ENCODE data around the gene ZNF324B.
"Not testable (repeated sequence)": the region's sequence is repeated elsewhere in the genome, so short reads cannot be mapped to it uniquely, and the experiment has no call there.

ZNF324B gene

DNA sequence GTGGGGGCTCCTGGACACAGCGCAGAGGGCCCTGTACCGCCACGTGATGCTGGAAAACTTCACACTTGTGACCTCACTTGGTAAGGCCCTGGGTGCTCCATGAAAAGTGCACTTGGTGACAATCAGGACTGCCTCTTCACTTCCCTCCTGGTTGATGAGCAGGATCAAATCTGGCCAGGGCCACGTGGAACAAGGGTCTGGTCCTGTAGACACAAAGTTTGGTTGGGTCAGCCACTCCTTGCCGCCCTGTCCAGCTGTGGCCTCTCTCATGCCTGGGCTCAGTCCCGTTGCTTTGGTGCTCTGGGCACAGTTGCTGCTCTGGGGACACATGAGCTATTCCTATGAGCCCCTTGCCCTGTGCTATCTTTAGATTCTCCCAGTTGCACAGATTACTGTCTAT, 2.3 kb downstream of the ZNF324B start:
- in situ Hi-C loops (cut with HindIII; ENCODE audit: low sequenced_read_pairs) = no loop called here

DNA sequence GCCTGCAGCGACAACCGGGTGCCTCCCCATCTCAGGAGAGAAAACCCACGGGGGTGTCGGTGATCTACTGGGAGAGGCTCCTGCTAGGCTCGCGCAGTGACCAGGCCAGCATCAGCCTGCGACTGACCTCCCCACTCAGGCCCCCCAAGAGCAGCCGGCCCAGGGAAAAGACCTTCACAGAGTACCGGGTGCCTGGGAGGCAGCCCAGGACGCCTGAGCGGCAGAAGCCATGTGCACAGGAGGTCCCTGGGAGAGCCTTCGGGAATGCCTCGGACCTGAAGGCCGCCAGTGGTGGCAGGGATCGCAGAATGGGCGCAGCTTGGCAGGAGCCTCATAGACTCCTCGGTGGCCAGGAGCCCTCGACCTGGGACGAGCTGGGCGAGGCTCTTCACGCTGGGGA, 3.9 kb downstream of the ZNF324B start:
- in situ Hi-C loops (cut with HindIII; ENCODE audit: low sequenced_read_pairs) = no loop called here

DNA sequence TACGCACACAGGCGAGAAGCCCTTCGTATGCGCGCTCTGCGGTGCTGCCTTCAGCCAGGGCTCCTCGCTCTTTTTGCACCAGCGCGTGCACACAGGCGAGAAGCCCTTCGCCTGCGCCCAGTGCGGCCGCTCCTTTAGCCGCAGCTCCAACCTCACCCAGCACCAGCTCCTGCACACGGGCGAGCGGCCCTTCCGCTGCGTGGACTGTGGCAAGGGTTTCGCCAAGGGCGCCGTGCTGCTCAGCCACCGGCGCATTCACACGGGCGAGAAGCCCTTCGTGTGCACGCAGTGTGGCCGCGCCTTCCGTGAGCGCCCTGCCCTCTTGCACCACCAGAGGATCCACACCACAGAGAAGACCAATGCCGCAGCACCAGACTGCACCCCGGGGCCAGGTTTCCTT, 4.7 kb downstream of the ZNF324B start:
- in situ Hi-C loops (cut with HindIII; ENCODE audit: low sequenced_read_pairs) = no loop called here

DNA sequence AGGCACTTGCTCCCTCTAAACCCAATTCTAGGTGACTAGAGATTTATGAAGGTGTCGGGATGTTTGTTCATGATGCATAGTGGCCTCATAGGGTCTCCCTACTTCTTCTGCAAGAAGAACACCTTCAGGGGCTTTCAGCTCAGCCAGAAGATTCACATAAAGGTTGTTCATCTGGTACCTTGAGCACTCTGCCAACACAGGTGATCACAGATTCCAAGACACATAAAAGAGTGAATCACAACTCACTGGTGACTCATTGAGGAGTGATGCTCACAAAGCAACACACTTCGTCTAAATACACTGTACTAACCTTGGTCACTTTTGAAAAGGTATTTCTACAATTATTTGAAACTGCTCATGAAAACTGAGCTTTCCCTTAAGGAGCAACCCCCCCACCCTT, 8.6 kb downstream of the ZNF324B start:
- in situ Hi-C loops (cut with HindIII; ENCODE audit: low sequenced_read_pairs) = no loop called here

GRCh38 chr19:58466089-58466759, 14.8 kb downstream of the ZNF324B start:
- in situ Hi-C loops (cut with HindIII; ENCODE audit: low sequenced_read_pairs) = no loop called here

GRCh38 chr19:58466760-58467589, 15.6 kb downstream of the ZNF324B start, which contains the start of gene ZNF324:
ZNF324 (plus strand) TSS chr19:58467080; CDS start chr19:58469186, 2,106 bp downstream.
- in situ Hi-C loops (cut with HindIII; ENCODE audit: low sequenced_read_pairs) = no loop called here

DNA sequence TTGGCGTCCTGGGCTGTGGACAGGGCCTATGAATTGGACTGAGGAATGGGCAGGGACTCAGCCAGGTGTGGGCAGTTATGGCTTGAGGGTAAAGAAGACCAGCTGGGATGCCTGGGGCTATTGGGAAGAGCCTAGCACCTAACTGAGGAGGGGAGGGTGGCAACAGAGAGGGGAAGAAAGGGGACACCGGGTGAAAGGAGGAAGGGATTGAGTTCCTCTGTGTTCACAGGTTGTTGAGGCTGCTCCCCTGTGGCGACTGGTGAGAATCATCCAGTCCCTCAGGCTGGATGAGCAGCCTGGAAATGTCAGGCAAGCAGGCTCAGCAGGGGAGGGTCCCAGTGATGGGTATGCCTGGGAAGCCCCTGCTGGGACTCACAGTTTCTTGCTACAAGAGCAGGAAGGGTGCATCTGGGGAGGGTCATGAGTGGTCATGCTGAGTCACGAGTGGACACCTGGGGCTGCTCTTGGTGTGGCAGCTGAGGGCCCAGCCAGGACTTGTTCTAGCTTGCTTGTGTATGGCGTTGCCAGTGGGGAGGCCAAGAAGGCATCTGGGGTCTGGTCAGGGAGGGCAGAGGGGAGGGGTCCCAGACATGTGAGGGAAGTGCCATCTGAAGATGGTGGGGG, 16.9 kb downstream of the ZNF324B start:
- in situ Hi-C loops (cut with HindIII; ENCODE audit: low sequenced_read_pairs) = no loop called here

- in situ Hi-C loops (cut with HindIII; ENCODE audit: low sequenced_read_pairs) = no loop called here
Measured at GRCh38 chr19:58469241-58470013, 18.0 kb downstream of the ZNF324B start.

- in situ Hi-C loops (cut with HindIII; ENCODE audit: low sequenced_read_pairs) = not testable (repeated sequence)
Measured at GRCh38 chr19:58470837-58471543, 19.6 kb downstream of the ZNF324B start.

GRCh38 chr19:58471736-58472135, 20.3 kb downstream of the ZNF324B start:
- in situ Hi-C loops (cut with HindIII; ENCODE audit: low sequenced_read_pairs) = no loop called here

GRCh38 chr19:58473775-58474174, 22.4 kb downstream of the ZNF324B start:
- in situ Hi-C loops (cut with HindIII; ENCODE audit: low sequenced_read_pairs) = no loop called here

GRCh38 chr19:58474291-58474996, 23.0 kb downstream of the ZNF324B start:
- in situ Hi-C loops (cut with HindIII; ENCODE audit: low sequenced_read_pairs) = no loop called here

DNA sequence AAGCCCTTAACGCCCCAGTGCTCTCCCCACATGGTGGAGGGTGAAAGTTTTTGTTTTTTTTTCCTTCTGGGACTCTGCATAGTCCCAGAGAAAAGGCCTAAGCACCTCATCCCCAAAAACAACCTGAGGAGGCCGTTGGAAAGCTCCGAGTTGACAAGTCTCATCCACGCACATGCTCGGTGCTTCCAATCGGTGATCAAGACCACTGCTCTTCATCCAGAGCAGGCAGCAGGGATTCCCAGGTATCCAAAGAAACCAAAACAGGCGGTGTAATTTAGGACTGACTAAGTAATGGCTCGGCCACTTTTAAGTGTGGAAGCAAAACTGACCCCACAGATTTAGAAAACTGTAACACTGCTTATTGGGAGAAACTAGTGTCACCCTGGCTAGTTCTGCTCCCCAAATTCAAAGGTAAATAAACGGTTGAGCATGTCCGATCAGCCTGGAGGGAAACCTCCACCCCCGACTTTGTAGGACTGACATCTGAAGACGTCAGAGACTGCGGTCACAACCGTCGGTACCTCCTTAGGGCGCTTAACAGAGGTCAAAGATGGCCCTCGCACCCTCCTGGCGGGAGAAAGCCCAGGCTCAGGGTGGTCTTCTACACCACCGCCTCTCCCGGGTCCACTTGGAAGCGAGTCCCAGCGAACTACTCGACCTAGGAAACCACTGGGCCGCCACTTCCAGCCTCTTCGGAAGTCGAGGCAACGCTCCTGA, 23.7 kb downstream of the ZNF324B start:
- in situ Hi-C loops (cut with HindIII; ENCODE audit: low sequenced_read_pairs) = no loop called here

DNA sequence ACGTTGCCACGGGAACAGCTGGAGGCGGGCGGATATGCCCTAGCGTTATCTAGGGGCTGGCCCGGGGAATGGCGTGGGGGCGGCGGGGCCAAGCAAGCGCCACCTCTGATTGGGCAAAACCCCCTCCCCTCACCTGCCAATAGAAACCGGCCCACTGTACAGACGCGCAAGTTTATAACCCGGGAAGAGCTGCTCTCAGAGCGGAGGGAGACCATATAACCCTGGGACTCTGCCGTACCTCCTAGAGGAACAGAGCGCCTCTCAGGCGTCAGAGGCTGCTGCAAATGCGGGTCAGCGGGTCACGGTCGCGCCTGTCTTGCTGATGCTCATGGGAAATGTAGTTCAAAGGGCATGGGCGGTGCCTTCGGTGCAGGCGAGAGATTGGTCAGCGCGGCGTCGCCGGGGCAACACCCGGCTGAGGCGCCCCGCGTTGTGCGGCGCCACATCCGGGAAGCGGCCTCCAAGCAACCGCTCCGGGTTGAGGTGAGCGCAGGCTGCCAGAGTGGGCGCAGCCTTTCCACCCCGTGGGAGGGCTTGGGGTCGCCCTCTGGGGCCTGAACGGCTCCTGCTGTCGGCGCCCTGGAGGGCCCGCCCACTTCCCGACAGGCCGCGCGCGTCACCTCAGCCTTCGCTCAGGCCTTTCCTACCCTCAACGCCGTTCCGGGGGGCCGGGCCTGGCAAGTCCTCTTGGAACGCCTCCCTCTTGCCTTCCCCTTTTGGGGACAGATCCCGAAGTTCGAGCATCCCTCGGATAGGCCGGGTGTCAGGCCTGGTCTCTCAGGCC, 24.5 kb downstream of the ZNF324B start, which contains the start of gene ZNF446:
Gene ZNF446 (plus strand): TSS at position 639 of the 784 bp plus-strand sequence. CDS start 867 bp downstream, outside the sequence.
- in situ Hi-C loops (cut with HindIII; ENCODE audit: low sequenced_read_pairs) = no loop called here

DNA sequence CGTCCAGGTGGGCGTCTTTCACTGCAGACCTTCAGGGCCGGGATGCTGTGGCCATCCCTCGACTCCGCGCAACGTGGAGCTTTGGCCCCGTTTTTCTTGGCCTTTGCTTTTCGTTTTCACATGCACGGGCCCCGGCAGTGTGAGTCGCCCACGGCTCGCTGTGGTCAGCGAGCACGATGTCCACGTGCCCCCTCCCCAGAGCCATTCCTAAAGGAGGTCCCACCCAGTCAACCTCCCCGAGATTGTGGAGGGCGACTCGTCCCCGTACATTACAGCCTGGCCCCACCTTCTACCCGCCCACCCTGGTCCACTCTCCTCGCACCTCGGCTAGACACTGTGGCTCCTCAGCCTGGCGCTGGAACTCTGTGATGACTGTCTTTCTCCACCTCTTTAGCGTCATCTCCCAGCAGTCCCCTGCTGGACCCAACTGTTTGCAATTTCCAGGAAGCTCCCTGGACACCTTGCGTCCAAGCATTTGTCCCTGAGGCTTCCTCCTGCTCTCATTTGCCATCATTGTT, 25.1 kb downstream of the ZNF324B start:
- in situ Hi-C loops (cut with HindIII; ENCODE audit: low sequenced_read_pairs) = no loop called here

- in situ Hi-C loops (cut with HindIII; ENCODE audit: low sequenced_read_pairs) = no loop called here
Measured at GRCh38 chr19:58477130-58477529, 25.7 kb downstream of the ZNF324B start.

GRCh38 chr19:58477871-58478270, 26.4 kb downstream of the ZNF324B start:
- in situ Hi-C loops (cut with HindIII; ENCODE audit: low sequenced_read_pairs) = no loop called here

- in situ Hi-C loops (cut with HindIII; ENCODE audit: low sequenced_read_pairs) = no loop called here
Measured at GRCh38 chr19:58479303-58479702, 27.9 kb downstream of the ZNF324B start.

Measured in DLD1 (cell line).